ENCODE data around the gene FGFBP1.

DNA sequence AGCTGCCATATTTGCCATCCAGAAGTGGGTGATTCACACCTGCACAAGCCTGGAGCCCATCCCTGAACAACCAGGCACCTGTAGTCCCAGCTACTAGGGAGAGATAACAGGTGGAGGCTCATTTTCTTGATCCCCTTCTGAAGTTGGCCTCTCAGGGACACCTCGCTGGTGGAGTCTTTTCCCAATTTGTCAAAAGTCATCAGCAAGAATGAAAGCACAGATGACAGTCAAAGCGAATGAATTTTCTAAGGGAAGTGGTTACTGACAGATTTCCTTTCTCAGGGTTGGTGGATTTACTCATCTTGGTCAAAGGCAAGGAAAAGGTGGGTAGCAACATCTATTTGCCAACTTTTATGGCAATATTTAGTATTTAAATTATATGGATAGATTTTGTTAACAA, 36.5 kb downstream of the FGFBP1 start:
- TF ChIP-seq POLR2AphosphoS5 (IDR thresholded peaks at IDR 0.05; ENCODE audit: low read depth, low read length), result no peak
- TF ChIP-seq POLR2A (IDR thresholded peaks at IDR 0.05; ENCODE audit: low read depth, low read length), result no peak

All from GM12891 (cell line).